DND-41 (cell line): Measurements from ENCODE around the gene WRNIP1.

Source experiments
- ATAC-seq: fragments of 200-7000 bp; cut with Tn5 transposase; 3 replicates; pipeline ENCODE4 v1.9.1; 2021; ENCODE audit warnings: low read depth; ENCODE audit not compliant: insufficient read depth
- DNase-seq: peaks from one replicate; pipeline ENCODE4 v3.0.0-alpha.2; 2020
- H2AFZ ChIP-seq: 2 replicates; pipeline ENCODE4 v1.6.0; 2012; ENCODE audit warnings: low read depth, low read length
- H3K27ac ChIP-seq: 2 replicates; pipeline ENCODE4 v1.5.1; 2012; ENCODE audit warnings: low read length, inconsistent platforms
- H3K27me3 ChIP-seq: fragments of 200-600 bp; sonication (generic); 2 replicates; pipeline ENCODE4 v1.6.0; 2012; ENCODE audit warnings: low read length, mild to moderate bottlenecking, inconsistent platforms; ENCODE audit not compliant: insufficient read depth, poor library complexity
- H3K36me3 ChIP-seq: 2 replicates; pipeline ENCODE4 v1.5.1; 2012; ENCODE audit warnings: low read length, inconsistent platforms; ENCODE audit not compliant: insufficient read depth
- H3K4me1 ChIP-seq: 2 replicates; pipeline ENCODE4 v1.5.1; 2012; ENCODE audit warnings: mild to moderate bottlenecking, low read length; ENCODE audit not compliant: insufficient read depth
- H3K4me2 ChIP-seq: 2 replicates; pipeline ENCODE4 v1.6.0; 2012; ENCODE audit warnings: mild to moderate bottlenecking, moderate library complexity, low read length, inconsistent platforms; ENCODE audit not compliant: insufficient read depth
- H3K4me3 ChIP-seq, 2 experiments: fragments of 200-600 bp in 1 of 2; shearing (Covaris generic) in 1 of 2; 2 replicates each; pipeline ENCODE4 v1.5.1; 2012 to 2016; ENCODE audit warnings: inconsistent platforms in 2 of 2, low read length in 2 of 2, mild to moderate bottlenecking in 2 of 2, low read depth in 1 of 2, moderate library complexity in 1 of 2
- H3K79me2 ChIP-seq: 2 replicates; pipeline ENCODE4 v1.6.0; 2012; ENCODE audit warnings: low read length, inconsistent platforms; ENCODE audit not compliant: insufficient read depth
- H3K9ac ChIP-seq: 2 replicates; pipeline ENCODE4 v1.6.0; 2012; ENCODE audit warnings: low read depth, mild to moderate bottlenecking, inconsistent platforms, low read length, moderate library complexity
- H3K9me3 ChIP-seq: 2 replicates; pipeline ENCODE4 v1.5.1; 2012; ENCODE audit warnings: low read length, moderate library complexity, mild to moderate bottlenecking, inconsistent platforms; ENCODE audit not compliant: insufficient read depth, severe bottlenecking
- H4K20me1 ChIP-seq: 2 replicates; pipeline ENCODE4 v1.6.0; 2012; ENCODE audit warnings: low read length; ENCODE audit not compliant: insufficient read depth
- CTCF ChIP-seq: IDR thresholded peaks from 2 replicates; pipeline ENCODE4 v1.5.1; 2012; ENCODE audit warnings: borderline replicate concordance, low read length, moderate library complexity, mild to moderate bottlenecking; ENCODE audit not compliant: poor library complexity, severe bottlenecking; ENCODE audit errors: extremely low read depth
- EZH2 ChIP-seq: IDR thresholded peaks from 3 replicates; pipeline ENCODE4 v1.6.1; 2012; ENCODE audit warnings: borderline replicate concordance, low read depth, mild to moderate bottlenecking, moderate library complexity, low read length, inconsistent platforms; ENCODE audit not compliant: severe bottlenecking

Gene WRNIP1

GRCh38 chr6:2756241-2756640 is 9.0 kb upstream of the WRNIP1 start:
- H3K79me2 ChIP-seq: no peaks in the 10 kb centered on the region
- no peak overlapping the region for H3K9ac ChIP-seq
- no peak for TF ChIP-seq EZH2
- no peak for TF ChIP-seq CTCF
- no peak overlapping the region for H3K27ac ChIP-seq
- H3K27me3 ChIP-seq: peaks cover 7% of the 10 kb centered on the region
- no peaks in the 10 kb centered on the region for H3K9me3 ChIP-seq
- no peak overlapping the region for H3K4me2 ChIP-seq
- DNase-seq: no peak
- H3K36me3 ChIP-seq: no peaks in the 10 kb centered on the region
- H2AFZ ChIP-seq: no peak overlapping the region
- ATAC-seq: no peak
- H4K20me1 ChIP-seq: no peaks in the 10 kb centered on the region
- H3K4me3 ChIP-seq: no peak overlapping the region
- peaks cover 11% of the 10 kb centered on the region for H3K4me1 ChIP-seq

- peaks cover 7% of the 10 kb centered on the region for H3K27me3 ChIP-seq
- no peak overlapping the region for H2AFZ ChIP-seq
- peaks cover 6% of the 10 kb centered on the region for H3K4me1 ChIP-seq
These were observed 8.4 kb upstream of the WRNIP1 start for GRCh38 chr6:2756687-2757224.

GRCh38 chr6:2758980-2759379 is 6.2 kb upstream of the WRNIP1 start:
- H3K4me1 ChIP-seq: peaks cover 5% of the 10 kb centered on the region
- H3K9ac ChIP-seq: no peak overlapping the region
- H3K9me3 ChIP-seq: no peaks in the 10 kb centered on the region
- TF ChIP-seq CTCF (no peak), EZH2 (no peak)
- DNase-seq (no peak), ATAC-seq (no peak)
- H4K20me1 ChIP-seq: no peaks in the 10 kb centered on the region
- H3K27ac ChIP-seq: no peak overlapping the region
- peaks cover 7% of the 10 kb centered on the region for H3K27me3 ChIP-seq
- no peaks in the 10 kb centered on the region for H3K36me3 ChIP-seq
- no peak overlapping the region for H3K4me3 ChIP-seq
- no peaks in the 10 kb centered on the region for H3K79me2 ChIP-seq
- no peak overlapping the region for H2AFZ ChIP-seq
- no peak overlapping the region for H3K4me2 ChIP-seq

More at GRCh38 chr6:2756687-2757224, 8.4 kb upstream of the WRNIP1 start:
- Histone ChIP-seq H3K9me3 (no peaks in the 10 kb centered on the region), H3K27ac (no peak overlapping the region), H3K79me2 (no peaks in the 10 kb centered on the region), H3K9ac (no peak overlapping the region), H3K4me3 (no peak overlapping the region), H3K36me3 (no peaks in the 10 kb centered on the region), H4K20me1 (no peaks in the 10 kb centered on the region), H3K4me2 (no peak overlapping the region)
- no peak for ATAC-seq
- no peak for DNase-seq
- TF ChIP-seq CTCF: no peak
